IMR-90 (cell line): ENCODE measurements around the gene OSBPL3. TPM values are rescaled to one million over a fixed set of nuclear protein-coding genes. Genes with fewer than 3 reads are reported as not detected.

Experiments used
- ATAC-seq: fragments of 200-7000 bp; cut with Tn5 transposase; 2 replicates; pipeline ENCODE4 v1.9.1; 2020; ENCODE audit warnings: low read depth, mild to moderate bottlenecking, moderate library complexity
- BruUV-seq: library from RNA; stranded (reverse); fragments of 400-500 nt; replicated peaks from 2 replicates; lab custom pipeline; 2021; lab: Mats Ljungman, UMichigan
- CTCF ChIA-PET: fragments of 300-600 bp; formaldehyde crosslinking; extraction: SDS; loops from one replicate; lab custom pipeline; 2021; ENCODE audit warnings: antibody characterized with exemption; lab: Yijun Ruan, JAX
- POLR2A ChIA-PET: fragments of 300-600 bp; sonication (Branson Sonifier 250); formaldehyde crosslinking; loops from one replicate; lab custom pipeline; 2022; ENCODE audit warnings: antibody characterized with exemption; ENCODE audit not compliant: unreplicated experiment; lab: Charles Lee
- DNase-seq: peaks from one replicate; pipeline ENCODE4 v3.0.0; 2013
- H2AFZ ChIP-seq: replicated peaks from 2 replicates; pipeline ENCODE3; 2013; ENCODE audit warnings: low read length, mild to moderate bottlenecking; ENCODE audit not compliant: poor library complexity
- H2AK5ac ChIP-seq: 2 replicates; pipeline ENCODE4 v1.6.1; 2013; ENCODE audit warnings: low read depth, low read length, inconsistent platforms
- H2AK9ac ChIP-seq: replicated peaks from 2 replicates; pipeline ENCODE3; 2013; ENCODE audit warnings: mild to moderate bottlenecking, low read depth, low read length, moderate library complexity; ENCODE audit not compliant: poor library complexity
- H2BK120ac ChIP-seq: 2 replicates; pipeline ENCODE4 v1.6.1; 2013; ENCODE audit warnings: low read depth, low read length, inconsistent platforms
- H2BK15ac ChIP-seq: 3 replicates; pipeline ENCODE4 v1.6.1; 2013; ENCODE audit warnings: low read depth, low read length, inconsistent platforms
- H2BK20ac ChIP-seq: 2 replicates; pipeline ENCODE4 v1.6.1; 2013; ENCODE audit warnings: low read depth, mild to moderate bottlenecking, inconsistent platforms, low read length, moderate library complexity
- H2BK5ac ChIP-seq: 2 replicates; pipeline ENCODE4 v1.6.1; 2013; ENCODE audit warnings: mild to moderate bottlenecking, low read depth, low read length, inconsistent platforms; ENCODE audit not compliant: poor library complexity, severe bottlenecking
- H3K14ac ChIP-seq: replicated peaks from 2 replicates; pipeline ENCODE4 v1.6.1; 2013; ENCODE audit warnings: low read depth, low read length, inconsistent platforms
- H3K18ac ChIP-seq: 2 replicates; pipeline ENCODE4 v1.6.1; 2013; ENCODE audit warnings: low read depth, low read length, control low read depth
- H3K23ac ChIP-seq: 2 replicates; pipeline ENCODE4 v1.6.1; 2013; ENCODE audit warnings: low read depth, low read length, inconsistent platforms
- H3K27ac ChIP-seq: 2 replicates; pipeline ENCODE4 v1.5.1; 2013; ENCODE audit warnings: mild to moderate bottlenecking, control low read depth, low read length; ENCODE audit not compliant: insufficient read depth
- H3K27me3 ChIP-seq: 2 replicates; pipeline ENCODE4 v1.6.1; 2013; ENCODE audit warnings: low read length; ENCODE audit not compliant: control insufficient read depth, insufficient read depth
- H3K36me3 ChIP-seq: 2 replicates; pipeline ENCODE4 v1.6.1; 2013; ENCODE audit warnings: low read length, mixed read lengths; ENCODE audit not compliant: control insufficient read depth, insufficient read depth
- H3K4ac ChIP-seq: 2 replicates; pipeline ENCODE4 v1.6.1; 2013; ENCODE audit warnings: low read depth, low read length, inconsistent platforms
- H3K4me1 ChIP-seq: 2 replicates; pipeline ENCODE4 v1.6.1; 2013; ENCODE audit warnings: low read length, mixed read lengths; ENCODE audit not compliant: control insufficient read depth, insufficient read depth
- H3K4me2 ChIP-seq: 2 replicates; pipeline ENCODE4 v1.6.1; 2013; ENCODE audit warnings: low read depth, mild to moderate bottlenecking, control low read depth, low read length, moderate library complexity
- H3K4me3 ChIP-seq: 2 replicates; pipeline ENCODE4 v1.5.1; 2013; ENCODE audit warnings: low read depth, mild to moderate bottlenecking, control low read depth, low read length, moderate library complexity; ENCODE audit not compliant: insufficient read depth
- H3K56ac ChIP-seq: 2 replicates; pipeline ENCODE4 v1.6.1; 2013; ENCODE audit warnings: low read length, inconsistent platforms; ENCODE audit not compliant: insufficient read depth; ENCODE audit errors: extremely low read depth
- H3K79me1 ChIP-seq, 2 experiments: 2 replicates each; pipeline ENCODE4 v1.6.1; 2013; ENCODE audit warnings: low read length in 2 of 2, inconsistent platforms in 1 of 2, low read depth in 1 of 2
- H3K9ac ChIP-seq: 2 replicates; pipeline ENCODE4 v1.6.1; 2013; ENCODE audit warnings: low read depth, low read length, control low read depth
- H3K9me1 ChIP-seq: 2 replicates; pipeline ENCODE4 v1.6.1; 2013; ENCODE audit warnings: low read length, inconsistent platforms; ENCODE audit not compliant: insufficient read depth
- H3K9me3 ChIP-seq: 2 replicates; pipeline ENCODE4 v1.6.1; 2013; ENCODE audit warnings: low read length; ENCODE audit not compliant: control insufficient read depth, insufficient read depth
- H4K20me1 ChIP-seq: 2 replicates; pipeline ENCODE4 v1.6.1; 2013; ENCODE audit warnings: low read length, inconsistent platforms; ENCODE audit not compliant: insufficient read depth
- H4K5ac ChIP-seq: 2 replicates; pipeline ENCODE4 v1.6.1; 2013; ENCODE audit warnings: mild to moderate bottlenecking, low read depth, low read length, control low read depth
- H4K8ac ChIP-seq, 2 experiments: 2 replicates each; pipeline ENCODE4 v1.6.1; 2013; ENCODE audit warnings: low read depth in 2 of 2, low read length in 2 of 2, control low read depth in 1 of 2, inconsistent platforms in 1 of 2
- H4K91ac ChIP-seq: 2 replicates; pipeline ENCODE4 v1.6.1; 2013; ENCODE audit warnings: low read depth, low read length, inconsistent platforms; ENCODE audit not compliant: insufficient read depth
- BHLHE40 ChIP-seq: fragments of 150-350 bp; IDR thresholded peaks from 2 replicates; pipeline ENCODE4 v1.6.1; 2016; ENCODE audit warnings: mild to moderate bottlenecking, low read depth, low read length
- CEBPB ChIP-seq: IDR thresholded peaks from 2 replicates; pipeline ENCODE4 v1.6.1; 2012; ENCODE audit warnings: low read depth, low read length, improper control_type of control experiment
- CHD1 ChIP-seq: IDR thresholded peaks from 2 replicates; pipeline ENCODE4 v1.6.1; 2012; ENCODE audit warnings: low read depth, low read length, improper control_type of control experiment
- FOS ChIP-seq: fragments of 150-350 bp; IDR thresholded peaks from 2 replicates; pipeline ENCODE4 v1.6.1; 2016; ENCODE audit warnings: low read depth, low read length
- MAFK ChIP-seq: IDR thresholded peaks from 2 replicates; pipeline ENCODE4 v1.6.1; 2012; ENCODE audit warnings: low read depth, low read length, improper control_type of control experiment
- MAZ ChIP-seq: IDR thresholded peaks from 2 replicates; pipeline ENCODE4 v1.6.1; 2012; ENCODE audit warnings: low read depth, mild to moderate bottlenecking, low read length, improper control_type of control experiment, moderate library complexity, borderline replicate concordance
- MXI1 ChIP-seq: IDR thresholded peaks from 2 replicates; pipeline ENCODE4 v1.6.1; 2012; ENCODE audit warnings: low read depth, mild to moderate bottlenecking, low read length, moderate library complexity, borderline replicate concordance
- NFE2L2 ChIP-seq: fragments of 150-350 bp; IDR thresholded peaks from 2 replicates; pipeline ENCODE4 v1.6.1; 2016; ENCODE audit warnings: low read depth, mild to moderate bottlenecking, low read length
- POLR2A ChIP-seq: IDR thresholded peaks from 2 replicates; pipeline ENCODE4 v1.6.1; 2012; ENCODE audit warnings: mild to moderate bottlenecking, low read depth, low read length
- RCOR1 ChIP-seq: IDR thresholded peaks from 2 replicates; pipeline ENCODE4 v1.6.1; 2012; ENCODE audit warnings: mild to moderate bottlenecking, low read length, improper control_type of control experiment; ENCODE audit not compliant: insufficient replicate concordance
- SMC3 ChIP-seq: fragments of 150-350 bp; IDR thresholded peaks from 2 replicates; pipeline ENCODE4 v1.6.1; 2016; ENCODE audit warnings: low read depth, mild to moderate bottlenecking, antibody characterized with exemption, low read length, moderate library complexity
- USF2 ChIP-seq: fragments of 150-350 bp; IDR thresholded peaks from 2 replicates; pipeline ENCODE4 v1.6.1; 2017; ENCODE audit warnings: mild to moderate bottlenecking, antibody characterized with exemption, low read length, low read depth
- WGBS, 2 experiments: methylation state at CpG; one replicate each; pipeline versions ENCODE4 v1.1.5 to v1.1.7; 2013; ENCODE audit warnings: missing lambda C conversion rate in 2 of 2; ENCODE audit not compliant: insufficient read length in 1 of 2; ENCODE audit errors: extremely low coverage in 2 of 2; 5-methylcytosine and 5-hydroxymethylcytosine counted together
- dilution Hi-C: fragments of 300-500 bp; cut with HindIII; formaldehyde crosslinking; loops from one replicate; pipeline ENCODE4 v1.14.3; 2018; ENCODE audit warnings: low sequenced_read_pairs; ENCODE audit not compliant: unreplicated experiment
- in situ Hi-C: fragments of 300-500 bp; cut with MboI; formaldehyde crosslinking; loops from 3 replicates; pipeline ENCODE4 v1.14.3; 2019; ENCODE audit warnings: low sequenced_read_pairs, inconsistent platforms, mixed read lengths
- intact Hi-C: fragments of 100-400 bp; cut with micrococcal nuclease; formaldehyde crosslinking; loops from 2 replicates; pipeline ENCODE4 v1.10.0; 2022
- polyA plus RNA-seq, 3 experiments: library from polyadenylated mRNA; depleted of rRNA; stranded (reverse); fragments of >200 nt; gene quantifications; 2 replicates each; pipeline ENCODE4 v1.2.3, GENCODE V29; 2012; ENCODE audit warnings: low replicate concordance in 1 of 3
- total RNA-seq: library from RNA; depleted of rRNA; stranded (reverse); fragments of >200 nt; gene quantifications from 2 replicates; pipeline ENCODE4 v1.2.3, GENCODE V29; 2012
- TF ChIP-seq, protein P1 (sequence below): fragments of 150-350 bp; IDR thresholded peaks from 2 replicates; pipeline ENCODE4 v1.6.1; 2016; ENCODE audit warnings: low read depth, mild to moderate bottlenecking, low read length, moderate library complexity, borderline replicate concordance

Gene OSBPL3
- total and polyA plus RNA-seq, 2 of the 4 experiments (the other 2 are of a cell fraction), result 18.0 to 29.9 TPM

- CTCF ChIA-PET, result interaction anchor here (0.5 to 3.2 kb wide), 2 partner anchors 11 to 427 kb away, joined by 3 to 11 read pairs; partner anchors contain the start of gene NPVF
- H3K18ac ChIP-seq, result no peak overlapping the region
- POLR2A ChIA-PET, result no interaction called here
- H3K79me1 ChIP-seq, result no peaks in the 10 kb centered on the region
- H3K36me3 ChIP-seq, result peaks cover 7% of the 10 kb centered on the region
- intact Hi-C loops, result loop anchor here (10.0 kb wide), 1 partner anchor 97 kb away; no protein-coding TSS in a partner anchor
- H3K9me1 ChIP-seq, result no peaks in the 10 kb centered on the region
- no peak overlapping the region for H3K9ac ChIP-seq
- no CpG with 5 or more reads among the region's 2 CpGs for WGBS, 2 experiments
- no peak overlapping the region for H3K4me3 ChIP-seq
- H2BK5ac ChIP-seq, result no peak overlapping the region
- no TSS peak for BruUV-seq
- dilution Hi-C loops, result loop anchor here (25.0 kb wide), 1 partner anchor 285 kb away; no protein-coding TSS in a partner anchor
- H3K4me1 ChIP-seq, result peaks cover 4% of the 10 kb centered on the region; the same call in 1 of the 2 replicates
- H3K27me3 ChIP-seq, result no peaks in the 10 kb centered on the region
- H3K14ac ChIP-seq, result no peak overlapping the region
- no peak overlapping the region for H4K5ac ChIP-seq
- no peak overlapping the region for H4K8ac ChIP-seq
- no peaks in the 10 kb centered on the region for H4K20me1 ChIP-seq
- H2BK120ac ChIP-seq, result no peak overlapping the region
- H3K4ac ChIP-seq, result no peak overlapping the region
- H2BK15ac ChIP-seq, result no peak overlapping the region
- H2BK20ac ChIP-seq, result no peak overlapping the region
- no peak overlapping the region for H4K91ac ChIP-seq
- no peak overlapping the region for H2AFZ ChIP-seq
- no peak overlapping the region for H3K27ac ChIP-seq
- H3K4me2 ChIP-seq, result no peak overlapping the region
- no peak overlapping the region for H3K56ac ChIP-seq
- in situ Hi-C loops, result no loop called here
- no peaks in the 10 kb centered on the region for H3K9me3 ChIP-seq
- DNase-seq (peak; percentile 29), ATAC-seq (peak; percentile 73)
- H2AK5ac ChIP-seq, result no peak overlapping the region
- H2AK9ac ChIP-seq, result no peak overlapping the region
- no peak for TF ChIP-seq CHD1
- TF ChIP-seq CEBPB, result no peak
- TF ChIP-seq MXI1, result no peak
- no peak for TF ChIP-seq SMC3
- TF ChIP-seq MAFK, result no peak
- TF ChIP-seq RCOR1, result no peak
- TF ChIP-seq POLR2A, result no peak
- TF ChIP-seq, protein P1, sequence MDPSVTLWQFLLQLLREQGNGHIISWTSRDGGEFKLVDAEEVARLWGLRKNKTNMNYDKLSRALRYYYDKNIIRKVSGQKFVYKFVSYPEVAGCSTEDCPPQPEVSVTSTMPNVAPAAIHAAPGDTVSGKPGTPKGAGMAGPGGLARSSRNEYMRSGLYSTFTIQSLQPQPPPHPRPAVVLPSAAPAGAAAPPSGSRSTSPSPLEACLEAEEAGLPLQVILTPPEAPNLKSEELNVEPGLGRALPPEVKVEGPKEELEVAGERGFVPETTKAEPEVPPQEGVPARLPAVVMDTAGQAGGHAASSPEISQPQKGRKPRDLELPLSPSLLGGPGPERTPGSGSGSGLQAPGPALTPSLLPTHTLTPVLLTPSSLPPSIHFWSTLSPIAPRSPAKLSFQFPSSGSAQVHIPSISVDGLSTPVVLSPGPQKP, result no peak
- no peak for TF ChIP-seq FOS
- TF ChIP-seq NFE2L2, result no peak
- TF ChIP-seq BHLHE40, result no peak
- TF ChIP-seq MAZ, result no peak
- TF ChIP-seq USF2, result no peak
- H3K23ac ChIP-seq, result no peak overlapping the region
Observed at GRCh38 chr7:24801883-24802282, 178.1 kb downstream of the OSBPL3 start.
